ENCODE measurements around the gene ZNF268.

The ZNF268 gene

DNA sequence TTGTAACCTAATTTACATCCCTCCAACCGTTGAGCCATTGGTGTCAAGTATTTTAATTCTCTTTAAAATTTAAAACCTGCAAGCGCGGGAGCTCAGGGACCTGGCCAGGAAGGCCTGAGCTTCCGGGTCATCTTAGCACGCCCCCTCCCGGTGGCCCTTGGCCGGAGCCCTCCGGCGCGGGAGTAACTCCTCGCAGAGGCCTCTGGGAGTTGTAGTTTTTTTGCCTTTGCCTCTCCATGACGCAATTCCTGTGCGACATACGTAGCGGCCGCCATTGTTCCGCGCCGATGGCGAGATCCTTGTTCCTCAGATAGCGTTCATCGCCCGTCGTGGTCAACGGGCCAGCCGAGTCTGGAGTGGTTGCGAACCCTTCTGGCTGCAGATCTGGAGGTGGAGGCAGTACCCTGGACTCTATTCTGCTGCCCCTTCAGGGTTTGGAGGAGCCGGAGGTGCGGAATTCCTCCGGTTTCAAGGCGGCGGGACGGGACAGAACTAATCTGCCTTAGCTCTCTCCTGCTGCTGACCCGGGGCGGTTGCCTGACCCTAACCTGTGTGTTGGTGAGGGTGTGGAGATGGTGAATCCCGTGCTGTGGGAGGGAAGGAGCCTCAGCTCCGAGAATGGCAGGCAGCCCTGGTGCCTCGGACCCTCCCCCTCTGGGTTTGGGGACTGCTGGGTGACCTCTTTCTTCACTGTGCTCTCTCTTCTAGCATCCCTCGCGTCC, at the start of gene ZNF268:
Gene ZNF268 (plus strand): TSS at position 258 of the 722 bp plus-strand sequence. CDS start 503 bp downstream, outside the sequence.
- DNase-seq = peak; percentile 82 to 87

DNA sequence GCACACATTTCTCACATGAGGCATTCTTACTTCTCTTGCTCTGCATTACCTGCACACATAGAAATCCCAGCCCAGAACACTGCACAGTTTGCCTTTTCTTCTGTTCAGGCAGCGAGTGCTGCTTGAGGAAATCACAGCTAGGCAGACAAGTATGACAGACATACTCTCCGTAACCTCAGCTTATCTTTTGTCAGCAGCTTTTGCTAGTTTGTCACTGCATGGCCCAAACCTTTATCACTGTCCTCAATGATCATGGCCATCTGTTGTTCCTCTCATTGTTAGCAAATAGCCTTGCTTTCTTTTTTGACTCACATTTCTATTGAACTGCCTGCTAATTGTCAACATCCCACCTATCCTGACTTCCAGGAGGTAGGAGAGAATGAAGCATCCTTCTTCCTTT, 45.5 kb upstream of the ZNF268 start:
- DNase-seq = no peak

DNA sequence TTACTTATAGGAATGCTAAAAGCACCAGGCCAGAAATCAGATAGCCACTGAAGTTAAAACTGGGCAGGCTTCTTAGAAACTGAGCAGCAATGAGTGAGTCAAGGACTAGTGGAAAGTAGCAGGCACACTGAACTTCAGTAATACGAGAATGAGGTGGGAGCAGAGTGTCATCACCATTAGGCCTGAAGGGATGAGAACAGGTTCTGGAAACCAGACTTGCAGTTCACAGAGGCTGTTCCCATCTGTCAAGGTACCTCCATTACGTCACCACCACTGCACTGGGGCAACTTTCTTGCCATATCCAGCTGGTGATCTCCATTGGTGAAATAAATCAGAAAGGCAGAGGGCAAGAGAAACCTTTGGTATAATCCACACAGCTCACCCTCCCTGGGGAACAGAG, 35.3 kb upstream of the ZNF268 start:
- no peak for DNase-seq

DNA sequence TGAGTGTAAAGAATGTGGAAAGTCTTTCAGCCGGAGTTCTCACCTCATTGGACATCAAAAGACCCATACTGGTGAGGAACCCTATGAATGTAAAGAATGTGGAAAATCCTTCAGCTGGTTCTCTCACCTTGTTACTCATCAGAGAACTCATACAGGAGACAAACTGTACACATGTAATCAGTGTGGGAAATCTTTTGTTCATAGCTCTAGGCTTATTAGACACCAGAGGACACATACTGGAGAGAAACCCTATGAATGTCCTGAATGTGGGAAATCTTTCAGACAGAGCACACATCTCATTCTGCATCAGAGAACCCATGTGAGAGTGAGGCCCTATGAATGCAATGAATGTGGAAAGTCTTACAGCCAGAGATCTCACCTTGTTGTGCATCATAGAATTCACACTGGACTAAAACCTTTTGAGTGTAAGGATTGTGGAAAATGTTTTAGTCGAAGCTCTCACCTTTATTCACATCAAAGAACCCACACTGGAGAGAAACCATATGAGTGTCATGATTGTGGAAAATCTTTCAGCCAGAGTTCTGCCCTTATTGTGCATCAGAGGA, 25.1 kb upstream of the ZNF268 start:
- DNase-seq = no peak

GRCh38 chr12:133165776-133166175, 15.5 kb upstream of the ZNF268 start:
- DNase-seq = no peak

GRCh38 chr12:133172491-133172890, 8.8 kb upstream of the ZNF268 start:
- no peak for DNase-seq

- DNase-seq = no peak
Measured at GRCh38 chr12:133174901-133175300, 6.4 kb upstream of the ZNF268 start.

GRCh38 chr12:133180669-133181068, 626 bp upstream of the ZNF268 start:
- no peak for DNase-seq

DNA sequence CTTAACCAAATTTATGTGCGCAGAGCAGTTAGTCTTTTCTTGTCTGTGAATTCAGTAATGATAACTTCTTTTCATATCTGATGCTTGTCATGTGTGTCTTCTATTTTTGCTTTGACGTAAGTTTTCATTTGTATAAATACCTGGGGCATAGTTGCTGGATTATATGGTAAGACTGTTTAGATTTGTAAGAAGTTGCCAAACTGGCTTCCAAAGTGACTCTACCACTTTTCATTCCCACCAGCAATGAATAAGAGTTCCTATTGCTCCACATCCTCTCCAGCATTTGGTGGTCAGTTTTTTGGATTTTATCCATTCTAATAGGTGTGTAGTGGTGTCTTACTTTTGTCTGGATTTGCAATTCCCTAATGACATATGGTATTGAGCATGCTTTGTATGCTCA, 8.9 kb downstream of the ZNF268 start:
- no peak for DNase-seq

DNA sequence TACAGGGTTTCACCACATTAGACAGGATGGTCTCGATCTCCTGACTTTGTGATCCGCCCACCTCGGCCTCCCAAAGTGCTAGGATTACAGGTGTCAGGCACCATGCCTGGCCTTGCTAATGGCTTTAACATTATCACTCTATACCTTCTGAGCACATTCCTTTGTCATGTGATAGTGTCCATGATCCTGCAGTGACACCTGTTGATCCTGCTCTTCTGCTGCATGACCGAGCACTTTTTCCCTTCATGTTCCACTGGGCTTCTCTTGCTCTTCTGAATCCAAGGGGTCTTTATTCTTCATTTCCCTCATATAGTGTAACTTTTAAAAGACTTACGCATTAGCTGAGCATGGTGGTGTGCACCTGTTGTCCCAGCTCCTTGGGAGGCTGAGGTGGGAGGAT, 11.6 kb downstream of the ZNF268 start:
- DNase-seq = no peak

DNA sequence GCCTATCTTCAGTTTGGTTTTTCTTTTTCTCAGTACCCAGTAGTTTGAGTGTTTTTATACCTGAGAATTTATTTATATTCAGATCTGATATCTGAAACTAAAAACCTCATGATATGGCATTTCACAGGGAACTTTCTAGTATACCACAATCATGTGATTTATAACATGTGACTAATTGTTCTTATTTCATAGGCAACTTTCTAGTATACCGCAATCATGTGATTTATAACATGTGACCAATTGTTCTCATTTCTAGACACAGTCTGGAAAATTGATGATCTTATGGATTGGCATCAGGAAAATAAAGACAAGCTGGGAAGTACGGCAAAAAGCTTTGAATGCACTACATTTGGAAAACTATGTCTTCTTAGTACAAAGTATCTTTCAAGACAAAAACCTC, 20.6 kb downstream of the ZNF268 start:
- DNase-seq = no peak

GRCh38 chr12:133202493-133203343, 21.4 kb downstream of the ZNF268 start:
- DNase-seq = no peak

- no peak for DNase-seq
Measured at GRCh38 chr12:133203344-133204263, 22.3 kb downstream of the ZNF268 start.

DNA sequence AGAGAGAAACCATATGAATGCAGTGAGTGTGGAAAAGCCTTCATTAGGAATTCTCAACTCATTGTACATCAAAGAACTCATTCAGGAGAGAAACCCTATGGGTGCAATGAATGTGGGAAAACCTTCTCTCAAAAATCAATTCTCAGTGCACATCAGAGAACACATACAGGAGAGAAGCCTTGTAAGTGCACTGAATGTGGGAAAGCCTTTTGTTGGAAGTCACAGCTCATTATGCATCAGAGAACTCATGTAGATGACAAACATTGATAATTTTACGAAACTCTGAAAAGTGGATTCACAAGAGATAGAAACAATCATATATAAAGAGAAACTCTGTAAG, 22.9 kb downstream of the ZNF268 start:
- DNase-seq = no peak

- no peak for DNase-seq
Measured at GRCh38 chr12:133206390-133206789, 25.1 kb downstream of the ZNF268 start.

GRCh38 chr12:133215724-133216123, 34.4 kb downstream of the ZNF268 start:
- no peak for DNase-seq

- no peak for DNase-seq
Measured at GRCh38 chr12:133217219-133217618, 35.9 kb downstream of the ZNF268 start.

DNA sequence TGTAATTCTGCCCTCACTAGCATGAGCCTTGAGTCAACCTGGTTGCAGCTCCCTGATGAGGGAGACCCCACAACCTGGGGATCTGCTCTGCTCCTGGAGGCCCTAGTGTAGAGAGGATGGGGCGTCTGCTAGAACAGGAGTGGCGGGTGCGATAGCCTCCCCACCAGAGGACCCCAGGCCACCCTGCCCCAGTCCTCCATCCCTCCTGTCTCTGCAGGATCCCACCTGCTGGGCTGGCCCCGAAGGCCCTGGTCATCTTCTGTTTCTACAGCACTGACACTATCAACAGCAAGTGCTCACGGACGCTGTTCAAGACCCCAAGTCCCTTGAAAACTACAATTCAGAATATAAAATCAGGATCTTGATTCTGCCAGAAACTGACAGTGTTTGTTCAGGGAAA, 39.2 kb downstream of the ZNF268 start:
- DNase-seq = no peak

GRCh38 chr12:133221241-133221640, 39.9 kb downstream of the ZNF268 start:
- no peak for DNase-seq

DNA sequence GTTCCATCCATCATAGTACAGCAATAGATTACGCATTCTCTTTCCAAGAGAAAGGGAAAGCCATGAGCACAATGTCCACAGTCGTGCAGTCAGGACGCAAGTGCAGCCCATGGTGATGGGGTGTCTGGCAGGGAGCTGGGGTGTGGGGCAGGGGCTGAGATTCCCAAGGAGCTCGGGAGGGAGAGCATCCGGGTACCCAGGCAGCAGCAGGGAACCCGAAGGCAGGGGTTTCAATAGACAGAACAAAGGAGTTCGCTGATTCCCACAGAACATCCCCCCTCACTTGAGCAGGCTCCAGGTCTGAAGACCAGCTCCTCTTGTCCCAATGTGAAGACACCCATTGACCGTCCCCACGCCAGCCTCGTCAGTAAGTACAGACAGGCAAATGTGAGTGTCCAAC, 40.9 kb downstream of the ZNF268 start:
- DNase-seq = no peak

- DNase-seq = no peak
Measured at GRCh38 chr12:133225527-133225926, 44.2 kb downstream of the ZNF268 start.

DNA sequence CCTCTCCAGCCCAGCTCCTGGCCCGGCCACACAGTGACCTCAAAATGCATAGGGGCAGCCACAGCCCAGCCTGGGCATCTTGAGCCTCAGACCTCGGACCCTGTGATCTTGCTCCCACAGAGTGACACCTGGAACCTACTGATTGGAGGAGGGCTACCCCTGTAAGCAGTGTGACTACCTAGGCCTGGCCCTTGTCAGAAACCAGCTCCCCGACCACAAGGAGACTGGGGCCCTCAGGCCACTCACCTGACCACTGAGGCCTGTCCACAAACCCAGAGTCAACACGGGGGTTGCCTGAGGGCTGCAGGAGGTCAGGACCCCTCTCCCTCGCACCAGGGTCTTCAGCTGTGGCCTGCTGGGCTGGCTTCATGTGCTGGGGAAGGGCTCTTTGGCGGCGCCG, 45.4 kb downstream of the ZNF268 start:
- DNase-seq = no peak

- DNase-seq = no peak
Measured at GRCh38 chr12:133227281-133227852, 46.1 kb downstream of the ZNF268 start.

Data from SW 1271 (cell line).